ENCODE data around the gene DKK1.

Gene DKK1

GRCh38 chr10:52279546-52279945, 34.5 kb upstream of the DKK1 start:
- DNase-seq (ENCODE audit: low spot score) = no peak
- no peak for TF ChIP-seq CTCF (IDR thresholded peaks at IDR 0.05; ENCODE audit: extremely low read depth, missing control alignments)

GRCh38 chr10:52280051-52280450, 34.0 kb upstream of the DKK1 start:
- TF ChIP-seq CTCF (IDR thresholded peaks at IDR 0.05; ENCODE audit: extremely low read depth, missing control alignments) = no peak
- DNase-seq (ENCODE audit: low spot score) = no peak

GRCh38 chr10:52283174-52283573, 30.9 kb upstream of the DKK1 start:
- DNase-seq (ENCODE audit: low spot score) = no peak
- TF ChIP-seq CTCF (IDR thresholded peaks at IDR 0.05; ENCODE audit: extremely low read depth, missing control alignments) = no peak

- no peak for TF ChIP-seq CTCF (IDR thresholded peaks at IDR 0.05; ENCODE audit: extremely low read depth, missing control alignments)
Measured at GRCh38 chr10:52284416-52285013, 29.6 kb upstream of the DKK1 start.

GRCh38 chr10:52287866-52288265, 26.2 kb upstream of the DKK1 start:
- no peak for DNase-seq (ENCODE audit: low spot score)
- no peak for TF ChIP-seq CTCF (IDR thresholded peaks at IDR 0.05; ENCODE audit: extremely low read depth, missing control alignments)

More at GRCh38 chr10:52284416-52285013, 29.6 kb upstream of the DKK1 start:
- DNase-seq (ENCODE audit: low spot score) = no peak

- DNase-seq (ENCODE audit: low spot score) = no peak
- TF ChIP-seq CTCF (IDR thresholded peaks at IDR 0.05; ENCODE audit: extremely low read depth, missing control alignments) = no peak
Measured at GRCh38 chr10:52297747-52298146, 16.3 kb upstream of the DKK1 start.

GRCh38 chr10:52300599-52301277, 13.3 kb upstream of the DKK1 start:
- TF ChIP-seq CTCF (IDR thresholded peaks at IDR 0.05; ENCODE audit: extremely low read depth, missing control alignments) = no peak
- no peak for DNase-seq (ENCODE audit: low spot score)
